Thoracic aorta (tissue), 2 donors: ENCODE data around the gene CDC16. TPM values are rescaled to one million over a fixed set of nuclear protein-coding genes. Genes with fewer than 3 reads are reported as not detected.

Source experiments
- ATAC-seq: fragments of 150-250 bp; one replicate; pipeline ENCODE4 v1.8.0; 2017; ENCODE audit warnings: low read depth; ENCODE audit not compliant: insufficient number of reproducible peaks, low FRiP score
- DNase-seq: peaks from one replicate; pipeline ENCODE4 v3.0.0-alpha.2; 2020; ENCODE audit warnings: low spot score
- H3K27ac ChIP-seq, 2 donors: fragments of 200-600 bp; sonication (generic); 1 replicate in 1 of 2; 2 replicates in 1 of 2; pipeline ENCODE4 v1.5.1; 2016; ENCODE audit warnings: mild to moderate bottlenecking in 2 of 2, moderate library complexity in 2 of 2
- H3K27me3 ChIP-seq: fragments of 200-600 bp; sonication (generic); replicated peaks from 2 replicates; pipeline ENCODE4 v1.6.0; 2016; ENCODE audit warnings: mild to moderate bottlenecking; ENCODE audit not compliant: insufficient read depth
- H3K36me3 ChIP-seq: fragments of 200-600 bp; sonication (generic); one replicate; pipeline ENCODE4 v1.5.1; 2016
- H3K4me1 ChIP-seq, 2 donors: fragments of 200-600 bp; sonication (generic); 1 replicate in 1 of 2; 2 replicates in 1 of 2; pipeline versions ENCODE4 v1.5.1 to v1.6.0; 2016; ENCODE audit warnings: low read depth in 2 of 2, mild to moderate bottlenecking in 1 of 2; ENCODE audit not compliant: control insufficient read depth in 1 of 2
- H3K4me3 ChIP-seq: fragments of 200-600 bp; sonication (generic); 2 replicates; pipeline ENCODE4 v1.5.1; 2016; ENCODE audit warnings: mild to moderate bottlenecking
- H3K9me3 ChIP-seq: fragments of 200-600 bp; sonication (generic); 2 replicates; pipeline ENCODE4 v1.5.1; 2016
- CTCF ChIP-seq: fragments of 200-600 bp; sonication (generic); IDR thresholded peaks from one replicate; pipeline ENCODE4 v1.5.1; 2019; ENCODE audit warnings: antibody characterized with exemption
- total RNA-seq, 2 donors: library from RNA; depleted of rRNA; stranded (reverse); fragments of >200 nt; gene quantifications; one replicate each; pipeline versions ENCODE4 v1.1.0 to v1.2.3, GENCODE V29; 2016

CDC16 gene
- total RNA-seq, 2 donors from 2014 or later, result 45.4 to 73.3 TPM

- no peak overlapping the region for H3K27ac ChIP-seq
- peaks cover 4% of the 10 kb centered on the region for H3K36me3 ChIP-seq
- ATAC-seq (no peak), DNase-seq (no peak)
- H3K4me3 ChIP-seq, result no peak overlapping the region
- peaks cover 16 to 18% of the 10 kb centered on the region in 2 donors for H3K4me1 ChIP-seq
- TF ChIP-seq CTCF, result no peak
- H3K9me3 ChIP-seq, result no peaks in the 10 kb centered on the region
- H3K27me3 ChIP-seq, result no peaks in the 10 kb centered on the region
Measured at GRCh38 chr13:114311387-114311786, 76.7 kb downstream of the CDC16 start.

GRCh38 chr13:114311908-114312307 is 77.2 kb downstream of the CDC16 start:
- Histone ChIP-seq H3K4me1 (peaks cover 16 to 20% of the 10 kb centered on the region in 2 donors), H3K36me3 (no peaks in the 10 kb centered on the region), H3K27ac (no peak overlapping the region), H3K4me3 (no peak overlapping the region), H3K9me3 (no peaks in the 10 kb centered on the region), H3K27me3 (no peaks in the 10 kb centered on the region)
- no peak for TF ChIP-seq CTCF
- no peak for DNase-seq
- no peak for ATAC-seq

- no peak for TF ChIP-seq CTCF
- no peak for ATAC-seq
Measured at GRCh38 chr13:114313061-114313860, 78.6 kb downstream of the CDC16 start.

GRCh38 chr13:114314074-114314912 is 79.6 kb downstream of the CDC16 start, which contains the start of gene CHAMP1:
Gene CHAMP1 (plus strand): TSS chr13:114314503. CDS start chr13:114323843, 9,340 bp downstream.
- H3K4me1 ChIP-seq, result peaks cover 16 to 44% of the 10 kb centered on the region in 2 donors
- no peaks in the 10 kb centered on the region for H3K9me3 ChIP-seq
- peak; percentile 18 for TF ChIP-seq CTCF
- peak; percentile 82 for ATAC-seq
- peak within 1 kb of the TSS; percentile 82 for H3K4me3 ChIP-seq
- peak within 1 kb of the TSS; percentile 81 to 86 for H3K27ac ChIP-seq
- peak; percentile 73 for DNase-seq
- no peaks in the 10 kb centered on the region for H3K27me3 ChIP-seq
- H3K36me3 ChIP-seq, result no peaks in the 10 kb centered on the region

More at GRCh38 chr13:114313061-114313860, 78.6 kb downstream of the CDC16 start:
- Histone ChIP-seq H3K27ac (peak overlapping the region; percentile 81 to 85), H3K9me3 (no peaks in the 10 kb centered on the region), H3K4me1 (peaks cover 16 to 34% of the 10 kb centered on the region in 2 donors), H3K4me3 (peak overlapping the region; percentile 82), H3K27me3 (no peaks in the 10 kb centered on the region), H3K36me3 (no peaks in the 10 kb centered on the region)
- DNase-seq, result no peak
